ENCODE measurements around the gene CFAP77.
A peak's percentile ranks its signal among the peaks of the same experiment; 100 is the strongest.

Gene CFAP77

DNA sequence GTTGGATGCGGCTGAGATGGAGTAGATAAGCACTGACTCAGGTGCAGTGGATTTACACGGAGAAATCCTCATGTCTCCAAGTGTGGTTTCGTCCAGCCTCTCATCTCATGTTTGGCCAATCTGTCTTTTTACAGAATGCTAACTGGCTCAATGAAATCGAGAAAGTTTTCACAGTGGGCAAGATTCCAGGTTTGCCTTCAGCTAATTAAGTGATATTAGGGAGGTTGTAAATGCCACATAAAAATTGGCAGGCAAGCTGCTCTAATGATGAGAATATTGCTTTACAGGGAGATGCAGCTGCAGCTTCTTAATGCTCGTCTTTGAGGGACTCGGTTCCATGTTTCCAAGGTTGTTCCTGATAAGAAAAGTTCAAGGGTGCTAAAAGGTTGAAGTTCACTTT is 196.1 kb downstream of the CFAP77 start:
- no peaks in the 10 kb centered on the region for H3K27me3 Mint-ChIP-seq
- ATAC-seq (replicated peaks) (no peak), DNase-seq (no peak)
- H3K4me3 Mint-ChIP-seq = no peak overlapping the region
- H3K4me1 Mint-ChIP-seq = peaks cover 8 to 11% of the 10 kb centered on the region in 2 donors
- H3K36me3 Mint-ChIP-seq = peaks cover 61 to 88% of the 10 kb centered on the region in 2 donors
- no peak overlapping the region for H3K27ac Mint-ChIP-seq
- H3K9me3 Mint-ChIP-seq = no peaks in the 10 kb centered on the region

GRCh38 chr9:132609184-132609583 is 199.2 kb downstream of the CFAP77 start:
- Mint-ChIP-seq H3K4me1 (no peaks in the 10 kb centered on the region), H3K4me3 (no peak overlapping the region), H3K27me3 (no peaks in the 10 kb centered on the region), H3K36me3 (peaks cover 60 to 76% of the 10 kb centered on the region in 2 donors), H3K27ac (no peak overlapping the region), H3K9me3 (no peaks in the 10 kb centered on the region)
- DNase-seq (no peak), ATAC-seq (replicated peaks) (no peak)

GRCh38 chr9:132609829-132610228 is 199.8 kb downstream of the CFAP77 start:
- Mint-ChIP-seq H3K36me3 (peaks cover 63 to 76% of the 10 kb centered on the region in 2 donors), H3K4me1 (no peaks in the 10 kb centered on the region), H3K27ac (no peak overlapping the region), H3K4me3 (no peak overlapping the region), H3K27me3 (no peaks in the 10 kb centered on the region), H3K9me3 (no peaks in the 10 kb centered on the region)
- ATAC-seq (replicated peaks) (no peak), DNase-seq (no peak)

- Mint-ChIP-seq H3K27ac (peak overlapping the region; percentile 42), H3K9me3 (no peaks in the 10 kb centered on the region), H3K4me1 (no peaks in the 10 kb centered on the region), H3K4me3 (no peak overlapping the region), H3K27me3 (no peaks in the 10 kb centered on the region), H3K36me3 (peaks cover 59 to 76% of the 10 kb centered on the region in 2 donors)
- DNase-seq (no peak), ATAC-seq (replicated peaks) (no peak)
These were observed 200.7 kb downstream of the CFAP77 start for GRCh38 chr9:132610661-132611060.

DNA sequence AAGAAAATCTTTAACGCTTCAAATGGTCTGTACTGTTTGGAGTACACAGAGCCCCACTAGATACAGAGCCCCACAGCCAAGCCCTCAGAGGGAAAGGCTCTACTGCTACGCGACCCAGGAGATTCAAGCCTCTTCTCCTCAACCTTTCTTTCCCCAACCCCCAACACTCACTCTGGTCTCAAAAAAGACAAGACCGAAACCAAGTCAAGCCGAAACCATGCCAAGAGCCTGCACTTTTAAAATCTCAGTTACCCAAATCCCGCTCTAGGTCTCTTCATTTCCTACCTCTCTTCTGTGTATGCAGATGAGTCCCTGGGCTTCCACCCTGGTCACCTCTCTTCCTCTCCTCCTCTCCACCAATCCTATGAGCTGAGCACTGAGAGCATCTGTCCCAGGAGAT is 204.3 kb downstream of the CFAP77 start:
- peaks cover 62 to 77% of the 10 kb centered on the region in 2 donors for H3K36me3 Mint-ChIP-seq
- H3K27ac Mint-ChIP-seq = no peak overlapping the region
- DNase-seq = no peak
- H3K27me3 Mint-ChIP-seq = no peaks in the 10 kb centered on the region
- H3K9me3 Mint-ChIP-seq = no peaks in the 10 kb centered on the region
- no peaks in the 10 kb centered on the region for H3K4me1 Mint-ChIP-seq
- ATAC-seq (replicated peaks) = no peak
- H3K4me3 Mint-ChIP-seq = no peak overlapping the region

GRCh38 chr9:132615774-132616173 is 205.8 kb downstream of the CFAP77 start:
- ATAC-seq (replicated peaks) (no peak), DNase-seq (no peak)
- H3K27me3 Mint-ChIP-seq = no peaks in the 10 kb centered on the region
- H3K4me1 Mint-ChIP-seq = no peaks in the 10 kb centered on the region
- no peak overlapping the region for H3K4me3 Mint-ChIP-seq
- no peaks in the 10 kb centered on the region for H3K9me3 Mint-ChIP-seq
- peaks cover 55 to 77% of the 10 kb centered on the region in 2 donors for H3K36me3 Mint-ChIP-seq
- no peak overlapping the region for H3K27ac Mint-ChIP-seq

GRCh38 chr9:132616725-132617124 is 206.7 kb downstream of the CFAP77 start:
- H3K9me3 Mint-ChIP-seq = no peaks in the 10 kb centered on the region
- no peak for DNase-seq
- ATAC-seq (replicated peaks) = no peak
- no peaks in the 10 kb centered on the region for H3K4me1 Mint-ChIP-seq
- H3K36me3 Mint-ChIP-seq = peaks cover 45 to 70% of the 10 kb centered on the region in 2 donors
- H3K27ac Mint-ChIP-seq = peak overlapping the region; percentile 5
- H3K27me3 Mint-ChIP-seq = no peaks in the 10 kb centered on the region
- H3K4me3 Mint-ChIP-seq = no peak overlapping the region

DNA sequence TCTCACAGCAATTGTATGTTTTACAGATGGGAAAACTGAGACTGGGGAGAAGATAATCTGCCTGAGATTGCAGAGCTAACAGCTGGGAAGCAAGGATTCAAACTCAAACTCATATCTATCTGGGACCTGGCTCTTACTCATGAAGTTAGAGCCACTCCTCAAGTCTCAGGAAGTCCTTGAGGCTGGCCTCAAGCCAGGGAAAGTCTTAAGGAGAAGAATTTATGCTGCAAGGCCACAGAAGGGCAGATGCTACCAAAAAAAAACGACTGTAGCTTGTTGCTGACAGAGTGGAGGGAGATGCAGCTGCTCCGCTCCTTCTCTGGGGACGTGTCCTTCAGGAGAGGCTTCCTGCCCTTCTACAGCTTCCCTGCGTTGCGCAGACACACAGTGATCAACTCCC is 212.1 kb downstream of the CFAP77 start:
- no peaks in the 10 kb centered on the region for H3K4me1 Mint-ChIP-seq
- peaks cover 42 to 59% of the 10 kb centered on the region in 2 donors for H3K36me3 Mint-ChIP-seq
- DNase-seq (no peak), ATAC-seq (replicated peaks) (no peak)
- H3K27me3 Mint-ChIP-seq = no peaks in the 10 kb centered on the region
- no peaks in the 10 kb centered on the region for H3K9me3 Mint-ChIP-seq
- no peak overlapping the region for H3K27ac Mint-ChIP-seq
- no peak overlapping the region for H3K4me3 Mint-ChIP-seq

Data from stimulated activated naive B cell treated with anti-CD40 and anti-IgM and Interleukin-4, amounts not matched to agents 10 μg/mL and 1 μg/mL and 100 μg/mL, for 72 hours (primary cell).